HepG2 (cell line): ENCODE measurements around the gene HHATL. TPM values are rescaled to one million over a fixed set of nuclear protein-coding genes. Genes with fewer than 3 reads are reported as not detected.

ENCODE experiments used
- ATAC-seq: fragments of 200-7000 bp; cut with Tn5 transposase; 3 replicates; pipeline ENCODE4 v1.9.1; 2020; ENCODE audit warnings: mild to moderate bottlenecking, moderate library complexity
- BruUV-seq: library from RNA; stranded (reverse); fragments of 400-500 nt; replicated peaks from 2 replicates; lab custom pipeline; 2021; lab: Mats Ljungman, UMichigan
- CTCF ChIA-PET: fragments of 300-600 bp; formaldehyde crosslinking; extraction: SDS; loops from one replicate; lab custom pipeline; 2021; ENCODE audit warnings: low total read pairs, inconsistent platforms, low intra/inter-chr PET ratio; lab: Yijun Ruan, JAX
- POLR2A ChIA-PET: fragments of 350-600 bp; sonication (Branson Sonifier 250); formaldehyde crosslinking; loops from one replicate; lab custom pipeline; 2020; ENCODE audit warnings: antibody characterized with exemption, inconsistent platforms; lab: Yijun Ruan, JAX
- DNase-seq: peaks from one replicate; pipeline ENCODE4 v3.0.0-alpha.2; 2015; ENCODE audit warnings: low spot score
- FAIRE-seq: peaks from 3 replicates; lab custom pipeline; 2011; peaks lifted over from hg19 to GRCh38; lab: Jason Lieb, UNC
- H2AFZ ChIP-seq: one replicate; pipeline ENCODE4 v1.6.1; 2011; ENCODE audit warnings: low read length, inconsistent platforms
- H3K27ac ChIP-seq: fragments of 300-600 bp; 3 replicates; pipeline ENCODE4 v1.8.0; 2011; ENCODE audit warnings: mixed run types, mild to moderate bottlenecking, mixed read lengths, low read length, inconsistent platforms; ENCODE audit not compliant: insufficient read depth; ENCODE audit errors: extremely low read length
- H3K27me3 ChIP-seq, 2 experiments: fragments of 200-600 bp in 1 of 2; 2 replicates in 1 of 2; 3 replicates in 1 of 2; pipeline versions ENCODE4 v1.6.0 to v1.8.0; 2011; ENCODE audit warnings: low read length in 2 of 2, mild to moderate bottlenecking in 2 of 2, moderate library complexity in 2 of 2, inconsistent platforms in 1 of 2; ENCODE audit not compliant: insufficient read depth in 2 of 2, control insufficient read depth in 1 of 2
- H3K36me3 ChIP-seq, 2 experiments: fragments of 200-600 bp in 1 of 2; replicated peaks in 1 of 2; 2 replicates in 1 of 2; 3 replicates in 1 of 2; pipeline versions ENCODE4 v1.5.1 to v1.8.0; 2011; ENCODE audit warnings: low read length in 2 of 2, inconsistent platforms in 1 of 2; ENCODE audit not compliant: insufficient read depth in 2 of 2, control insufficient read depth in 1 of 2
- H3K4me1 ChIP-seq: 2 replicates; pipeline ENCODE4 v1.5.1; 2012; ENCODE audit warnings: low read length, inconsistent platforms; ENCODE audit not compliant: insufficient read depth
- H3K4me2 ChIP-seq: 2 replicates; pipeline ENCODE4 v1.6.0; 2011; ENCODE audit warnings: low read depth, low read length, inconsistent platforms
- H3K4me3 ChIP-seq, 3 experiments: fragments of 200-600 bp in 1 of 3; sonication (generic), shearing (Covaris generic) in 1 of 3; replicated peaks in 1 of 3; 2 replicates each; pipeline ENCODE4 v1.5.1; 2011 to 2016; ENCODE audit warnings: low read length in 3 of 3, inconsistent platforms in 2 of 3, low read depth in 2 of 3, mild to moderate bottlenecking in 2 of 3, control low read depth in 1 of 3, mixed read lengths in 1 of 3; ENCODE audit not compliant: insufficient read depth in 1 of 3
- H3K79me2 ChIP-seq: one replicate; pipeline ENCODE4 v1.6.1; 2011; ENCODE audit warnings: low read length, inconsistent platforms; ENCODE audit not compliant: insufficient read depth
- H3K9ac ChIP-seq: 2 replicates; pipeline ENCODE4 v1.6.0; 2011; ENCODE audit warnings: mild to moderate bottlenecking, low read depth, low read length, inconsistent platforms; ENCODE audit not compliant: insufficient read depth
- H3K9me3 ChIP-seq: 2 replicates; pipeline ENCODE4 v1.5.1; 2012; ENCODE audit warnings: mild to moderate bottlenecking, low read length
- H4K20me1 ChIP-seq: 2 replicates; pipeline ENCODE4 v1.6.0; 2011; ENCODE audit warnings: inconsistent platforms, mild to moderate bottlenecking, low read length, moderate library complexity; ENCODE audit not compliant: insufficient read depth
- ATF5 ChIP-seq: sonication (generic); formaldehyde crosslinking; IDR thresholded peaks from 2 replicates; pipeline ENCODE4 v1.4.0; 2020; ENCODE audit warnings: mild to moderate bottlenecking, low read depth, missing genetic modification reagents
- ETS1 ChIP-seq: sonication (generic); formaldehyde crosslinking; IDR thresholded peaks from 2 replicates; pipeline ENCODE4 v1.4.0; 2020; ENCODE audit warnings: missing genetic modification reagents
- MXD4 ChIP-seq: IDR thresholded peaks from 2 replicates; pipeline ENCODE4 v1.6.1; 2016; ENCODE audit warnings: mild to moderate bottlenecking, missing biosample characterization, missing genetic modification reagents
- NFYB ChIP-seq: sonication (generic); formaldehyde crosslinking; IDR thresholded peaks from 2 replicates; pipeline ENCODE4 v1.4.0; 2020; ENCODE audit warnings: missing genetic modification reagents
- NFYC ChIP-seq: IDR thresholded peaks from 2 replicates; pipeline ENCODE4 v1.6.1; 2016; ENCODE audit warnings: missing genetic modification reagents, missing compliant biosample characterization
- POLR2AphosphoS2 ChIP-seq: IDR thresholded peaks from 2 replicates; pipeline ENCODE4 v1.6.1; 2011; ENCODE audit warnings: low read depth, low read length, improper control_type of control experiment
- RBM22 ChIP-seq: fragments of 200-400 bp; formaldehyde crosslinking; optimal IDR thresholded peaks from 2 replicates; pipeline ENCODE3; 2017; ENCODE audit warnings: mild to moderate bottlenecking, low read length, moderate library complexity
- REXO4 ChIP-seq: sonication (generic); formaldehyde crosslinking; IDR thresholded peaks from 2 replicates; pipeline ENCODE4 v1.8.0; 2022; ENCODE audit warnings: missing genetic modification reagents, mild to moderate bottlenecking, borderline replicate concordance
- TEAD2 ChIP-seq: sonication (generic); formaldehyde crosslinking; IDR thresholded peaks from 2 replicates; pipeline ENCODE4 v1.9.0; 2021; ENCODE audit warnings: missing genetic modification reagents
- TP53 ChIP-seq: sonication (generic); formaldehyde crosslinking; conservative IDR thresholded peaks from 2 replicates; pipeline ENCODE4 v1.4.0; 2020; ENCODE audit warnings: missing genetic modification reagents
- ZNF724P ChIP-seq: sonication (generic); formaldehyde crosslinking; IDR thresholded peaks from 2 replicates; pipeline ENCODE4 v1.8.0; 2022; ENCODE audit warnings: missing genetic modification reagents, borderline replicate concordance
- ZNF768 ChIP-seq: sonication (generic); formaldehyde crosslinking; IDR thresholded peaks from 2 replicates; pipeline ENCODE4 v1.4.0; 2020; ENCODE audit warnings: missing genetic modification reagents
- ZNF788 ChIP-seq: sonication (generic); formaldehyde crosslinking; IDR thresholded peaks from 2 replicates; pipeline ENCODE4 v1.5.0; 2020; ENCODE audit warnings: mild to moderate bottlenecking, missing genetic modification reagents, borderline replicate concordance
- WGBS: methylation state at CpG from one replicate; pipeline ENCODE4 v1.1.6; 2017; ENCODE audit warnings: low lambda C conversion rate; 5-methylcytosine and 5-hydroxymethylcytosine counted together
- in situ Hi-C: cut with HindIII; loops from 2 replicates; pipeline ENCODE4 v1.10.0; 2017; ENCODE audit warnings: low pct_unique_long_range_greater_than_20kb; ENCODE audit not compliant: extremely low pct_ligation_motif_present
- intact Hi-C: fragments of 100-400 bp; cut with micrococcal nuclease; formaldehyde crosslinking; loops from one replicate; pipeline ENCODE4 v1.10.0; 2022; ENCODE audit not compliant: unreplicated experiment
- polyA plus RNA-seq, 8 experiments: library from polyadenylated mRNA; depleted of rRNA in 3 of 8; stranded (reverse) in 7 of 8; unstranded in 1 of 8; fragments of >200 nt; fragmentation: Illumina TruSeq in 4 of 8; extraction: Trizol in 4 of 8; gene quantifications; 2 replicates each; pipeline versions ENCODE4 v1.2.1 to v1.2.3, GENCODE V29; 2011 to 2016; ENCODE audit warnings: low read depth in 4 of 8, missing spikeins in 1 of 8, mixed read lengths in 1 of 8; ENCODE audit not compliant: insufficient read depth in 1 of 8
- total RNA-seq, 5 experiments: library from RNA; depleted of rRNA; stranded (reverse); fragments of >200 nt; fragmentation: Illumina TruSeq; extraction: Trizol; gene quantifications; 2 replicates each; pipeline ENCODE4 v1.2.3, GENCODE V29; 2016; ENCODE audit warnings: low read depth in 1 of 5
- TF ChIP-seq, protein P1 (sequence below): sonication (generic); formaldehyde crosslinking; IDR thresholded peaks from 2 replicates; pipeline ENCODE4 v1.4.0; 2020; ENCODE audit warnings: missing genetic modification reagents
- TF ChIP-seq, protein P2 (sequence below): sonication (generic); formaldehyde crosslinking; IDR thresholded peaks from 2 replicates; pipeline ENCODE4 v1.4.0; 2020; ENCODE audit warnings: mild to moderate bottlenecking, missing genetic modification reagents
- TF ChIP-seq, protein P3 (sequence below): sonication (generic); formaldehyde crosslinking; IDR thresholded peaks from 2 replicates; pipeline ENCODE4 v1.4.0; 2020; ENCODE audit warnings: missing genetic modification reagents, borderline replicate concordance
- TF ChIP-seq, protein P4 (sequence below): sonication (generic); formaldehyde crosslinking; IDR thresholded peaks from 2 replicates; pipeline ENCODE4 v1.5.0; 2020; ENCODE audit warnings: missing genetic modification reagents

HHATL gene
- total and polyA plus RNA-seq, 2 of the 13 experiments (the other 11 are each of a cell fraction or from before 2014, with no cell fraction given), result 0.26 TPM; not detected in 1

DNA sequence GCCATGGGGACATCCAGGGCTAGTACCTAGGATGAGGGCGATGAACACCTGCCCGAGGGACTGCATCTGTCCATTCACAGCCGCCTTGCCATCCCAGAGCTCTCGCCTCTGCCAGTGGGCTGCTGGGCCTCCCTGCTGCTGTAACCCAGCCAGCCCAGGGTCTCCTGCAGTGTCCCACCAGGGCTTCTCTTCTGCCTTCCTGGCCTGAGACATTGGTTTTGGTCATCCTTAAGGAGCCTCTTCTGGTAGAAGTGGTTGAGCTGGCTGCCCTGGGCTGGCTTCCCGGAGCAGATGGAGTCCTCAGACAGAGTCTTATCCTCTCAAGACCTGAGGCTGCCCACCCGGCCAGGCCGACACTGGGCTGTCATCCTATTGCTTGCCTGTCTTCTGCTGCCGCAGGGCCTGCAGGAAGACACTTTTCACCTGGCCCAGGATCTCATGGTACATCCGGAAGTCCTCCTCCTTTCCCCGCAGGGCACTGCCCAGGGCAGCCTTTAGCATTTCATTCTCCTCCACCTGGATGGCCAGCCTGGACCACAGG is 6.1 kb upstream of the HHATL start:
- TF ChIP-seq NFYC (CRISPR knock-in tag), result no peak
- TF ChIP-seq, protein P1, sequence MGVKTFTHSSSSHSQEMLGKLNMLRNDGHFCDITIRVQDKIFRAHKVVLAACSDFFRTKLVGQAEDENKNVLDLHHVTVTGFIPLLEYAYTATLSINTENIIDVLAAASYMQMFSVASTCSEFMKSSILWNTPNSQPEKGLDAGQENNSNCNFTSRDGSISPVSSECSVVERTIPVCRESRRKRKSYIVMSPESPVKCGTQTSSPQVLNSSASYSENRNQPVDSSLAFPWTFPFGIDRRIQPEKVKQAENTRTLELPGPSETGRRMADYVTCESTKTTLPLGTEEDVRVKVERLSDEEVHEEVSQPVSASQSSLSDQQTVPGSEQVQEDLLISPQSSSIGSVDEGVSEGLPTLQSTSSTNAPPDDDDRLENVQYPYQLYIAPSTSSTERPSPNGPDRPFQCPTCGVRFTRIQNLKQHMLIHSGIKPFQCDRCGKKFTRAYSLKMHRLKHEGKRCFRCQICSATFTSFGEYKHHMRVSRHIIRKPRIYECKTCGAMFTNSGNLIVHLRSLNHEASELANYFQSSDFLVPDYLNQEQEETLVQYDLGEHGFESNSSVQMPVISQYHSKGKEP (CRISPR knock-in tag), result no peak
- TF ChIP-seq RBM22, result no peak
- TF ChIP-seq NFYB (CRISPR knock-in tag), result no peak
- no peak for TF ChIP-seq TP53 (CRISPR knock-in tag)
- no peak for TF ChIP-seq ZNF788 (CRISPR knock-in tag)
- TF ChIP-seq REXO4 (CRISPR knock-in tag), result no peak
- TF ChIP-seq POLR2AphosphoS2, result no peak
- TF ChIP-seq ZNF724P (CRISPR knock-in tag), result no peak
- TF ChIP-seq ATF5 (CRISPR knock-in tag), result no peak
- TF ChIP-seq, protein P2, sequence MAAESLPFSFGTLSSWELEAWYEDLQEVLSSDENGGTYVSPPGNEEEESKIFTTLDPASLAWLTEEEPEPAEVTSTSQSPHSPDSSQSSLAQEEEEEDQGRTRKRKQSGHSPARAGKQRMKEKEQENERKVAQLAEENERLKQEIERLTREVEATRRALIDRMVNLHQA (CRISPR knock-in tag), result no peak
- no peak for TF ChIP-seq MXD4
- TF ChIP-seq, protein P3, sequence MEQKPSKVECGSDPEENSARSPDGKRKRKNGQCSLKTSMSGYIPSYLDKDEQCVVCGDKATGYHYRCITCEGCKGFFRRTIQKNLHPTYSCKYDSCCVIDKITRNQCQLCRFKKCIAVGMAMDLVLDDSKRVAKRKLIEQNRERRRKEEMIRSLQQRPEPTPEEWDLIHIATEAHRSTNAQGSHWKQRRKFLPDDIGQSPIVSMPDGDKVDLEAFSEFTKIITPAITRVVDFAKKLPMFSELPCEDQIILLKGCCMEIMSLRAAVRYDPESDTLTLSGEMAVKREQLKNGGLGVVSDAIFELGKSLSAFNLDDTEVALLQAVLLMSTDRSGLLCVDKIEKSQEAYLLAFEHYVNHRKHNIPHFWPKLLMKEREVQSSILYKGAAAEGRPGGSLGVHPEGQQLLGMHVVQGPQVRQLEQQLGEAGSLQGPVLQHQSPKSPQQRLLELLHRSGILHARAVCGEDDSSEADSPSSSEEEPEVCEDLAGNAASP (CRISPR knock-in tag), result no peak
- TF ChIP-seq, protein P4, sequence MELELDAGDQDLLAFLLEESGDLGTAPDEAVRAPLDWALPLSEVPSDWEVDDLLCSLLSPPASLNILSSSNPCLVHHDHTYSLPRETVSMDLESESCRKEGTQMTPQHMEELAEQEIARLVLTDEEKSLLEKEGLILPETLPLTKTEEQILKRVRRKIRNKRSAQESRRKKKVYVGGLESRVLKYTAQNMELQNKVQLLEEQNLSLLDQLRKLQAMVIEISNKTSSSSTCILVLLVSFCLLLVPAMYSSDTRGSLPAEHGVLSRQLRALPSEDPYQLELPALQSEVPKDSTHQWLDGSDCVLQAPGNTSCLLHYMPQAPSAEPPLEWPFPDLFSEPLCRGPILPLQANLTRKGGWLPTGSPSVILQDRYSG (CRISPR knock-in tag), result no peak
- no peak for TF ChIP-seq ETS1 (CRISPR knock-in tag)
- no peak for TF ChIP-seq ZNF768 (CRISPR knock-in tag)
- no peak for TF ChIP-seq TEAD2 (CRISPR knock-in tag)
- Histone ChIP-seq H3K4me3 (no peak overlapping the region), H4K20me1 (no peaks in the 10 kb centered on the region), H3K27me3 (peaks cover 3 to 16% of the 10 kb centered on the region in 2 experiments), H3K36me3 (no peaks in the 10 kb centered on the region), H2AFZ (no peak overlapping the region), H3K9me3 (no peaks in the 10 kb centered on the region), H3K4me2 (no peak overlapping the region), H3K9ac (no peak overlapping the region), H3K79me2 (no peaks in the 10 kb centered on the region), H3K4me1 (peaks cover under 1% of the 10 kb centered on the region), H3K27ac (no peak overlapping the region)
- ChIA-PET POLR2A (no interaction called here), CTCF (no interaction called here)
- in situ Hi-C loops, result no loop called here
- FAIRE-seq (no peak), ATAC-seq (no peak), DNase-seq (no peak)
- intact Hi-C loops, result no loop called here
- 33% methylated on average over 3 of the region's 10 CpGs for WGBS
- no TSS peak for BruUV-seq
